AG09309 (cell line): ENCODE data around the gene PTPRN2.
"Not testable (repeated sequence)": the region's sequence is repeated elsewhere in the genome, so short reads cannot be mapped to it uniquely, and the experiment has no call there.

Experiments
- DNase-seq: peaks from one replicate; pipeline ENCODE4 v3.0.0-alpha.2; 2010; ENCODE audit warnings: low read depth
- H3K4me3 ChIP-seq: 2 replicates; pipeline ENCODE4 v1.5.1; 2011; ENCODE audit warnings: mild to moderate bottlenecking, low read depth, low read length, moderate library complexity; ENCODE audit not compliant: control insufficient read depth
- CTCF ChIP-seq: IDR thresholded peaks from 2 replicates; pipeline ENCODE4 v1.5.1; 2011; ENCODE audit warnings: mild to moderate bottlenecking, low read depth, low read length, inconsistent platforms; ENCODE audit not compliant: insufficient read depth, control insufficient read depth; ENCODE audit errors: missing control alignments

The PTPRN2 gene

GRCh38 chr7:157506268-157506667, 1081.4 kb downstream of the PTPRN2 start:
- no peak for TF ChIP-seq CTCF
- H3K4me3 ChIP-seq, result no peak overlapping the region
- DNase-seq, result no peak

GRCh38 chr7:157505646-157506045, 1082.0 kb downstream of the PTPRN2 start:
- no peak for DNase-seq
- no peak overlapping the region for H3K4me3 ChIP-seq
- TF ChIP-seq CTCF, result no peak

- no peak for TF ChIP-seq CTCF
- DNase-seq, result no peak
- H3K4me3 ChIP-seq, result no peak overlapping the region
Measured at GRCh38 chr7:157503229-157503628, 1084.4 kb downstream of the PTPRN2 start.

- DNase-seq, result no peak
Measured at GRCh38 chr7:157502701-157503111, 1084.9 kb downstream of the PTPRN2 start.

GRCh38 chr7:157501581-157501980, 1086.0 kb downstream of the PTPRN2 start:
- no peak overlapping the region for H3K4me3 ChIP-seq
- TF ChIP-seq CTCF, result no peak
- no peak for DNase-seq

More at GRCh38 chr7:157502701-157503111, 1084.9 kb downstream of the PTPRN2 start:
- no peak for TF ChIP-seq CTCF
- H3K4me3 ChIP-seq, result no peak overlapping the region

- not testable (repeated sequence) for H3K4me3 ChIP-seq, DNase-seq
Measured at GRCh38 chr7:157500989-157501540, 1086.6 kb downstream of the PTPRN2 start.

- no peak for TF ChIP-seq CTCF
- no peak for DNase-seq
- no peak overlapping the region for H3K4me3 ChIP-seq
Measured at GRCh38 chr7:157500171-157500960, 1087.3 kb downstream of the PTPRN2 start.
